SU-DHL-6 (cell line): ENCODE data around the gene LRRC46.

ENCODE experiments used
- H2AFZ ChIP-seq: fragments of 200-600 bp; sonication (generic); 2 replicates; pipeline ENCODE4 v1.6.1; 2014; ENCODE audit warnings: low read depth, mild to moderate bottlenecking, moderate library complexity, mixed read lengths, antibody characterized with exemption, low read length; ENCODE audit not compliant: severe bottlenecking
- H3F3A ChIP-seq: fragments of 200-600 bp; shearing (Covaris generic); 2 replicates; pipeline ENCODE4 v1.6.0; 2016; ENCODE audit warnings: antibody characterized with exemption, mild to moderate bottlenecking; ENCODE audit not compliant: insufficient read depth
- H3K27ac ChIP-seq: fragments of 200-600 bp; sonication (generic); 2 replicates; pipeline ENCODE4 v1.5.1; 2016; ENCODE audit warnings: low read depth, mild to moderate bottlenecking, low read length, moderate library complexity, mixed read lengths
- H3K27me3 ChIP-seq: fragments of 200-600 bp; sonication (generic), shearing (Covaris generic); 2 replicates; pipeline ENCODE4 v1.6.0; 2014; ENCODE audit warnings: mild to moderate bottlenecking, low read length
- H3K36me3 ChIP-seq: fragments of 200-600 bp; sonication (generic); 2 replicates; pipeline ENCODE4 v1.6.1; 2014; ENCODE audit warnings: mild to moderate bottlenecking, low read length, mixed read lengths
- H3K4me2 ChIP-seq: fragments of 300-600, 200-600 bp; shearing (Covaris generic), sonication (generic); 2 replicates; pipeline ENCODE4 v1.6.0; 2014; ENCODE audit warnings: low read length, low read depth, mild to moderate bottlenecking; ENCODE audit not compliant: poor library complexity, severe bottlenecking
- H3K4me3 ChIP-seq: fragments of 200-600 bp; sonication (generic); 2 replicates; pipeline ENCODE4 v1.5.1; 2014; ENCODE audit warnings: antibody characterized with exemption, low read length, mild to moderate bottlenecking, mixed read lengths; ENCODE audit not compliant: insufficient read depth, poor library complexity, severe bottlenecking
- H3K79me2 ChIP-seq: fragments of 200-600 bp; sonication (generic); 2 replicates; pipeline ENCODE4 v1.6.1; 2014; ENCODE audit warnings: mild to moderate bottlenecking, low read length, moderate library complexity; ENCODE audit not compliant: insufficient read depth
- H3K9ac ChIP-seq: fragments of 200-600 bp; sonication (generic); 2 replicates; pipeline ENCODE4 v1.7.0; 2014; ENCODE audit warnings: mild to moderate bottlenecking, low read length
- H3K9me2 ChIP-seq: fragments of 200-600 bp; sonication (generic); replicated peaks from 2 replicates; pipeline ENCODE4 v1.6.1; 2014; ENCODE audit warnings: low read length; ENCODE audit not compliant: insufficient read depth
- H3K9me3 ChIP-seq: fragments of 200-600 bp; sonication (generic); 2 replicates; pipeline ENCODE4 v1.6.1; 2014; ENCODE audit warnings: low read length, mixed read lengths; ENCODE audit not compliant: insufficient read depth
- H4K20me1 ChIP-seq: fragments of 200-600 bp; sonication (generic); 2 replicates; pipeline ENCODE4 v1.6.1; 2014; ENCODE audit warnings: low read depth, mild to moderate bottlenecking, antibody characterized with exemption, low read length, moderate library complexity, mixed read lengths
- EZH2phosphoT487 ChIP-seq: fragments of 200-600 bp; sonication (generic), shearing (Covaris generic); conservative IDR thresholded peaks from 2 replicates; pipeline ENCODE4 v1.6.1; 2018; ENCODE audit warnings: mild to moderate bottlenecking, antibody characterized with exemption, low read length, moderate library complexity, mixed read lengths
- TF ChIP-seq, protein P1 (sequence below): fragments of 200-600 bp; sonication (generic); IDR thresholded peaks from one replicate; pipeline ENCODE4 v1.5.1; 2017; ENCODE audit warnings: antibody characterized with exemption, mild to moderate bottlenecking, low read length, moderate library complexity; ENCODE audit not compliant: insufficient read depth, poor library complexity, severe bottlenecking

LRRC46 gene

DNA sequence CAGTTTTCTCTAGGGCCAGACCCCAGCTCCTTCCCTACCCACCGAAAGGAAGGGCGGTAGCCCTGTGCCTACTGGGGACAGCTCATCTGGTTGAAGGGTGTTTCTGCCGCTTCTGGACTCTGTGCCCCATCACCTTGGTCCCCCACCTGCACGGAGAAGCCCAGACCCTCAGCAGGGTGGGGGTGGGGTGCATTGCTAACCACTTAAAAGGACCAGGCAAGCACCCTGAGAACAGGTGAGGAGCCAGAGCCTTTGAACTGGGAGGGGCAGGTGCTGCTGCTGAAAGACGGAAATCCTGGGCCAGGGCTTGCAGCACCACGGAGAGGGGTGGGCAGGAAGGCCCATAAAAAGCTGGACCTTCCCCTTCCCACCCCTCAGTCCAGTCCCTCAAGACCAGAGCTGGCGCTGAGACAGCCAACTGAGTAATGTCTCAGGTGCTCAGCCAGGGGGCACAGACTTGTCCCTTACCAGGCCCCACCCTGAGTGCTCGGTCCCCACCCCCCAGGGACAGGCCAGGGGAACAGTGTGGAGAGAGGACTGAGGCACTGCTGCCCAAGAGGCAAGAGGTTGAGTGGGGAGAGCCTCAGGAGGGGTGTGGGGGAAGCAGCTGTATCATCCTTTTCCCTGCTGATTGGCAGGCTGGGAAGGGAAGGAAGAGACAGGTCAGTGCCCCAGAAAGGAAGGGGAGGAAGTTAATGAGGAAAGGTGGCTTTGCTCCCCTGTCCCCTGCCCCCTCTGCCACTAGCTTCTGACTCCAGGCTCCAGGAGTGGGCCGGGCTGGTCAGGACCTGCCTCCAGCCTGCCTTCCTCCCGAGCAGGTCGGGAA, 53.6 kb downstream of the LRRC46 start:
- Histone ChIP-seq H3K27me3 (no peaks in the 10 kb centered on the region), H3K79me2 (no peaks in the 10 kb centered on the region), H3K9me2 (no peaks in the 10 kb centered on the region), H3K9me3 (no peaks in the 10 kb centered on the region), H3K9ac (no peak overlapping the region), H3K4me3 (no peak overlapping the region), H3K4me2 (no peak overlapping the region), H4K20me1 (no peaks in the 10 kb centered on the region), H3K27ac (no peak overlapping the region), H2AFZ (no peak overlapping the region), H3K36me3 (no peaks in the 10 kb centered on the region), H3F3A (no peaks in the 10 kb centered on the region)
- TF ChIP-seq, protein P1, sequence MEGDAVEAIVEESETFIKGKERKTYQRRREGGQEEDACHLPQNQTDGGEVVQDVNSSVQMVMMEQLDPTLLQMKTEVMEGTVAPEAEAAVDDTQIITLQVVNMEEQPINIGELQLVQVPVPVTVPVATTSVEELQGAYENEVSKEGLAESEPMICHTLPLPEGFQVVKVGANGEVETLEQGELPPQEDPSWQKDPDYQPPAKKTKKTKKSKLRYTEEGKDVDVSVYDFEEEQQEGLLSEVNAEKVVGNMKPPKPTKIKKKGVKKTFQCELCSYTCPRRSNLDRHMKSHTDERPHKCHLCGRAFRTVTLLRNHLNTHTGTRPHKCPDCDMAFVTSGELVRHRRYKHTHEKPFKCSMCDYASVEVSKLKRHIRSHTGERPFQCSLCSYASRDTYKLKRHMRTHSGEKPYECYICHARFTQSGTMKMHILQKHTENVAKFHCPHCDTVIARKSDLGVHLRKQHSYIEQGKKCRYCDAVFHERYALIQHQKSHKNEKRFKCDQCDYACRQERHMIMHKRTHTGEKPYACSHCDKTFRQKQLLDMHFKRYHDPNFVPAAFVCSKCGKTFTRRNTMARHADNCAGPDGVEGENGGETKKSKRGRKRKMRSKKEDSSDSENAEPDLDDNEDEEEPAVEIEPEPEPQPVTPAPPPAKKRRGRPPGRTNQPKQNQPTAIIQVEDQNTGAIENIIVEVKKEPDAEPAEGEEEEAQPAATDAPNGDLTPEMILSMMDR: no peak
- TF ChIP-seq EZH2phosphoT487: no peak
